Measurements from ENCODE around the gene SGTA. TPM values are rescaled to one million over a fixed set of nuclear protein-coding genes. Genes with fewer than 3 reads are reported as not detected.

Gene SGTA
- total and polyA plus RNA-seq, 9 of the 15 experiments (the other 6 are each of a cell fraction or from before 2014, with no cell fraction given) = 1.4 to 110 (median 49.9) TPM

DNA sequence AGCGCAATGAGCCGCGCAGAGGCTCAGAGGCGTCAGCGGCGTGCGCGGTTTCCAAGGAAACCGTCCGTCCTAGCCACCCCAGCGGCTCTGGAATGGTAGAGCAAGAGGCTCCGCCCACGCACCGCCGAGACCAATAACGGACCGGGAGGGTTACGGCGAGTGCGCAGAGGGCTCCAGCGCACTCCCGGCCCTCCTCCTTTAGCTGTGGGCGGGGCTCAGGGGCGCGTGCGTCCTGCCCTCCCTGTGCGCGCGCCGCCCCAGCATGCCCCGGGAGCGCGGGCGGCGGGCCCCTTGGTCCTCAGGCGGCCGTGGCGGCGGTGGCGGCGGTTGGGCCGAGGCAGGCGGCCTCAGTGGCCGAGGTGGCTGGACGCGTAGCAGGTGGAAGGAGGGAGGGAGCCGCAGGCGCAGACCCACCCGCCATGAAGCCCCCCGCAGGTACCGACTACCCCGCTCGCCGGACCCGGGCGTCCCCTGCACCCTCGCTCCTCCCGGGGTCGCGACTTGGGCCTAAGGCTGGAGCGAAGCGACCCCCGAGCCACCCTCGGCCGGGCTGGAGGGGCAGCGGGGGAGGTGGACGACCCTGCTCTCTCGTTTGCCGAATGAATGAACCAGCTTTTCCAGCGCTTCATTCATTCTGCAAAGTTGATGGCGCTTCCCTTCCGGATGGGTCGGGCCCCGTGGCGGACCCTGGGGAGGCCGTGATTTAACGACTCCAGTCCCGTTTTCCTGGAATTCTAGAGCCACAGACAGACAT, 2.3 kb upstream of the SGTA start, which contains the start of gene THOP1 (continued):
- TF ChIP-seq, protein P1, sequence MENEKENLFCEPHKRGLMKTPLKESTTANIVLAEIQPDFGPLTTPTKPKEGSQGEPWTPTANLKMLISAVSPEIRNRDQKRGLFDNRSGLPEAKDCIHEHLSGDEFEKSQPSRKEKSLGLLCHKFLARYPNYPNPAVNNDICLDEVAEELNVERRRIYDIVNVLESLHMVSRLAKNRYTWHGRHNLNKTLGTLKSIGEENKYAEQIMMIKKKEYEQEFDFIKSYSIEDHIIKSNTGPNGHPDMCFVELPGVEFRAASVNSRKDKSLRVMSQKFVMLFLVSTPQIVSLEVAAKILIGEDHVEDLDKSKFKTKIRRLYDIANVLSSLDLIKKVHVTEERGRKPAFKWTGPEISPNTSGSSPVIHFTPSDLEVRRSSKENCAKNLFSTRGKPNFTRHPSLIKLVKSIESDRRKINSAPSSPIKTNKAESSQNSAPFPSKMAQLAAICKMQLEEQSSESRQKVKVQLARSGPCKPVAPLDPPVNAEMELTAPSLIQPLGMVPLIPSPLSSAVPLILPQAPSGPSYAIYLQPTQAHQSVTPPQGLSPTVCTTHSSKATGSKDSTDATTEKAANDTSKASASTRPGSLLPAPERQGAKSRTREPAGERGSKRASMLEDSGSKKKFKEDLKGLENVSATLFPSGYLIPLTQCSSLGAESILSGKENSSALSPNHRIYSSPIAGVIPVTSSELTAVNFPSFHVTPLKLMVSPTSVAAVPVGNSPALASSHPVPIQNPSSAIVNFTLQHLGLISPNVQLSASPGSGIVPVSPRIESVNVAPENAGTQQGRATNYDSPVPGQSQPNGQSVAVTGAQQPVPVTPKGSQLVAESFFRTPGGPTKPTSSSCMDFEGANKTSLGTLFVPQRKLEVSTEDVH (IDR thresholded peaks at IDR 0.05; ENCODE audit: low read depth, partially characterized antibody) = no peak
- TF ChIP-seq L3MBTL2 (IDR thresholded peaks at IDR 0.05) (peak; percentile 75; the same call in 1 of the 2 replicates), KDM5B (IDR thresholded peaks at IDR 0.05; ENCODE audit: insufficient replicate concordance, low read depth, low read length) (peak; percentile 77), TCF3 (CRISPR knock-in tag; IDR thresholded peaks at IDR 0.05) (no peak), PPARD (CRISPR knock-in tag; IDR thresholded peaks at IDR 0.05) (no peak), SPI1 (IDR thresholded peaks at IDR 0.05; ENCODE audit: borderline replicate concordance, low read depth, low read length) (no peak), ERF (CRISPR knock-in tag; IDR thresholded peaks at IDR 0.05) (peak; percentile 85; the same call in 1 of the 2 replicates), SIN3A (IDR thresholded peaks at IDR 0.05; ENCODE audit: borderline replicate concordance in 2 of 2, control insufficient read depth in 1 of 2, low read depth in 2 of 2, low read length in 2 of 2) (peak; percentile 67 to 94; a peak in 2 of 4 replicates)
- TF ChIP-seq, protein P2, sequence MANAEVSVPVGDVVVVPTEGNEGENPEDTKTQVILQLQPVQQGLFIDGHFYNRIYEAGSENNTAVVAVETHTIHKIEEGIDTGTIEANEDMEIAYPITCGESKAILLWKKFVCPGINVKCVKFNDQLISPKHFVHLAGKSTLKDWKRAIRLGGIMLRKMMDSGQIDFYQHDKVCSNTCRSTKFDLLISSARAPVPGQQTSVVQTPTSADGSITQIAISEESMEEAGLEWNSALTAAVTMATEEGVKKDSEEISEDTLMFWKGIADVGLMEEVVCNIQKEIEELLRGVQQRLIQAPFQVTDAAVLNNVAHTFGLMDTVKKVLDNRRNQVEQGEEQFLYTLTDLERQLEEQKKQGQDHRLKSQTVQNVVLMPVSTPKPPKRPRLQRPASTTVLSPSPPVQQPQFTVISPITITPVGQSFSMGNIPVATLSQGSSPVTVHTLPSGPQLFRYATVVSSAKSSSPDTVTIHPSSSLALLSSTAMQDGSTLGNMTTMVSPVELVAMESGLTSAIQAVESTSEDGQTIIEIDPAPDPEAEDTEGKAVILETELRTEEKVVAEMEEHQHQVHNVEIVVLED (CRISPR knock-in tag; IDR thresholded peaks at IDR 0.05) = peak; percentile 67
- TF ChIP-seq, protein P3, sequence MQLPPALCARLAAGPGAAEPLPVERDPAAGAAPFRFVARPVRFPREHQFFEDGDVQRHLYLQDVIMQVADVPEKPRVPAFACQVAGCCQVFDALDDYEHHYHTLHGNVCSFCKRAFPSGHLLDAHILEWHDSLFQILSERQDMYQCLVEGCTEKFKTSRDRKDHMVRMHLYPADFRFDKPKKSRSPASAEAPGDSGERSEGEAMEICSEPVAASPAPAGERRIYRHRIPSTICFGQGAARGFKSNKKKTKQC (CRISPR knock-in tag; IDR thresholded peaks at IDR 0.05) = peak; percentile 60; the same call in 1 of the 2 replicates
- TF ChIP-seq, protein P4, sequence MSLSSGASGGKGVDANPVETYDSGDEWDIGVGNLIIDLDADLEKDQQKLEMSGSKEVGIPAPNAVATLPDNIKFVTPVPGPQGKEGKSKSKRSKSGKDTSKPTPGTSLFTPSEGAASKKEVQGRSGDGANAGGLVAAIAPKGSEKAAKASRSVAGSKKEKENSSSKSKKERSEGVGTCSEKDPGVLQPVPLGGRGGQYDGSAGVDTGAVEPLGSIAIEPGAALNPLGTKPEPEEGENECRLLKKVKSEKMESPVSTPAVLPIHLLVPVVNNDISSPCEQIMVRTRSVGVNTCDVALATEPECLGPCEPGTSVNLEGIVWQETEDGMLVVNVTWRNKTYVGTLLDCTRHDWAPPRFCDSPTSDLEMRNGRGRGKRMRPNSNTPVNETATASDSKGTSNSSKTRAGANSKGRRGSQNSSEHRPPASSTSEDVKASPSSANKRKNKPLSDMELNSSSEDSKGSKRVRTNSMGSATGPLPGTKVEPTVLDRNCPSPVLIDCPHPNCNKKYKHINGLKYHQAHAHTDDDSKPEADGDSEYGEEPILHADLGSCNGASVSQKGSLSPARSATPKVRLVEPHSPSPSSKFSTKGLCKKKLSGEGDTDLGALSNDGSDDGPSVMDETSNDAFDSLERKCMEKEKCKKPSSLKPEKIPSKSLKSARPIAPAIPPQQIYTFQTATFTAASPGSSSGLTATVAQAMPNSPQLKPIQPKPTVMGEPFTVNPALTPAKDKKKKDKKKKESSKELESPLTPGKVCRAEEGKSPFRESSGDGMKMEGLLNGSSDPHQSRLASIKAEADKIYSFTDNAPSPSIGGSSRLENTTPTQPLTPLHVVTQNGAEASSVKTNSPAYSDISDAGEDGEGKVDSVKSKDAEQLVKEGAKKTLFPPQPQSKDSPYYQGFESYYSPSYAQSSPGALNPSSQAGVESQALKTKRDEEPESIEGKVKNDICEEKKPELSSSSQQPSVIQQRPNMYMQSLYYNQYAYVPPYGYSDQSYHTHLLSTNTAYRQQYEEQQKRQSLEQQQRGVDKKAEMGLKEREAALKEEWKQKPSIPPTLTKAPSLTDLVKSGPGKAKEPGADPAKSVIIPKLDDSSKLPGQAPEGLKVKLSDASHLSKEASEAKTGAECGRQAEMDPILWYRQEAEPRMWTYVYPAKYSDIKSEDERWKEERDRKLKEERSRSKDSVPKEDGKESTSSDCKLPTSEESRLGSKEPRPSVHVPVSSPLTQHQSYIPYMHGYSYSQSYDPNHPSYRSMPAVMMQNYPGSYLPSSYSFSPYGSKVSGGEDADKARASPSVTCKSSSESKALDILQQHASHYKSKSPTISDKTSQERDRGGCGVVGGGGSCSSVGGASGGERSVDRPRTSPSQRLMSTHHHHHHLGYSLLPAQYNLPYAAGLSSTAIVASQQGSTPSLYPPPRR (CRISPR knock-in tag; IDR thresholded peaks at IDR 0.05; ENCODE audit: borderline replicate concordance) = 0 out of 2 replicates have a peak, but pooled peaks have one; percentile 58
- TF ChIP-seq, protein P5, sequence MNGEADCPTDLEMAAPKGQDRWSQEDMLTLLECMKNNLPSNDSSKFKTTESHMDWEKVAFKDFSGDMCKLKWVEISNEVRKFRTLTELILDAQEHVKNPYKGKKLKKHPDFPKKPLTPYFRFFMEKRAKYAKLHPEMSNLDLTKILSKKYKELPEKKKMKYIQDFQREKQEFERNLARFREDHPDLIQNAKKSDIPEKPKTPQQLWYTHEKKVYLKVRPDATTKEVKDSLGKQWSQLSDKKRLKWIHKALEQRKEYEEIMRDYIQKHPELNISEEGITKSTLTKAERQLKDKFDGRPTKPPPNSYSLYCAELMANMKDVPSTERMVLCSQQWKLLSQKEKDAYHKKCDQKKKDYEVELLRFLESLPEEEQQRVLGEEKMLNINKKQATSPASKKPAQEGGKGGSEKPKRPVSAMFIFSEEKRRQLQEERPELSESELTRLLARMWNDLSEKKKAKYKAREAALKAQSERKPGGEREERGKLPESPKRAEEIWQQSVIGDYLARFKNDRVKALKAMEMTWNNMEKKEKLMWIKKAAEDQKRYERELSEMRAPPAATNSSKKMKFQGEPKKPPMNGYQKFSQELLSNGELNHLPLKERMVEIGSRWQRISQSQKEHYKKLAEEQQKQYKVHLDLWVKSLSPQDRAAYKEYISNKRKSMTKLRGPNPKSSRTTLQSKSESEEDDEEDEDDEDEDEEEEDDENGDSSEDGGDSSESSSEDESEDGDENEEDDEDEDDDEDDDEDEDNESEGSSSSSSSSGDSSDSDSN (IDR thresholded peaks at IDR 0.05; ENCODE audit: borderline replicate concordance in 1 of 2, low read depth in 2 of 2, low read length in 2 of 2) = 0 out of 4 replicates have a peak, but pooled peaks of 1 of the 2 experiments have one; percentile 36

Measured in K562 (cell line).